Measurements from ENCODE around the gene CELF4.
"Not testable (repeated sequence)": the region's sequence is repeated elsewhere in the genome, so short reads cannot be mapped to it uniquely, and the experiment has no call there.

Gene CELF4

DNA sequence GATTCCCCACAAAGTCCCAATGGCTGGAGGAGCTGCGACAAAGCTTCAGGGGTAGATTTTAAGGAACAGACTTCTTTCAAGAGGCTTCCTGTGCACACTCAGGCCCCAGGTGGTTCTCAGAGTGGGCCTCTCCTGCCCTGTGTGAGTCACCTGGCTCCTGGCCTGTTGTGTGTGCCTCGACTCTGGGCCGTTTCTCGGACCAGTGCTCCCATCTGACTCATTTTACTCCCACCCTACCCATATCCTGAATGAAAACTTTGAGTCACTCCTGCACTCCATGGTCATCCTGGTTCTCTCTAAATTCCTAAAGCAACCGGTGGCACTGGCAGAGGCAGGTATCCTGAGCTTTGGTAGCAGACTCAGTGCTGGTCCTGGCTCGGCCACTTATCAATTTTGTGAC is 84.1 kb downstream of the CELF4 start:
- Mint-ChIP-seq H3K9me3 (no peaks in the 10 kb centered on the region), H3K27ac (no peak overlapping the region), H3K36me3 (ENCODE audit: low read depth) (no peaks in the 10 kb centered on the region), H3K4me1 (ENCODE audit: low read depth) (no peaks in the 10 kb centered on the region), H3K27me3 (peaks cover 39% of the 10 kb centered on the region), H3K4me3 (no peak overlapping the region)
- intact Hi-C loops (cut with micrococcal nuclease): no loop called here

DNA sequence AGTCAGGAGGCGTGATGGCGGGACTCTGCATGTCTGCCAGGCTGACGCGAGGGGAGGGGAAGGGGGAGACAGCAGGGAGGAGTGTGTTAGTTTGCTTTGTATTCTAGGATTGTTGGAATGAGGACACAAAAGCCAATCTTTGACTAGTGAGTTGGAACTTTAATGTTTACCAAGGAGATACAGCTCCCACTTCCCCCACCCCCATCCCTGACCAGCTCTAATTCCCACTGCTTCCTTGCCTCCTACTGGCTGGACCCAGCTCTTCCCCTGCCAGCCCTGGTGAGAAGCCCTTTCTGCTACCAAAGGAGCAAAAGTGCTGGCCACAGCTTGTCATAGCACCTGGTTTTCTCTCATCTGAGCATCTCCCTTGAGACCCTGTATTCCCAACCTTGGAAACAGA is 84.5 kb downstream of the CELF4 start:
- Mint-ChIP-seq H3K27me3 (peaks cover 35% of the 10 kb centered on the region), H3K36me3 (ENCODE audit: low read depth) (no peaks in the 10 kb centered on the region), H3K4me3 (no peak overlapping the region), H3K4me1 (ENCODE audit: low read depth) (no peaks in the 10 kb centered on the region), H3K9me3 (no peaks in the 10 kb centered on the region), H3K27ac (no peak overlapping the region)
- intact Hi-C loops (cut with micrococcal nuclease): no loop called here

DNA sequence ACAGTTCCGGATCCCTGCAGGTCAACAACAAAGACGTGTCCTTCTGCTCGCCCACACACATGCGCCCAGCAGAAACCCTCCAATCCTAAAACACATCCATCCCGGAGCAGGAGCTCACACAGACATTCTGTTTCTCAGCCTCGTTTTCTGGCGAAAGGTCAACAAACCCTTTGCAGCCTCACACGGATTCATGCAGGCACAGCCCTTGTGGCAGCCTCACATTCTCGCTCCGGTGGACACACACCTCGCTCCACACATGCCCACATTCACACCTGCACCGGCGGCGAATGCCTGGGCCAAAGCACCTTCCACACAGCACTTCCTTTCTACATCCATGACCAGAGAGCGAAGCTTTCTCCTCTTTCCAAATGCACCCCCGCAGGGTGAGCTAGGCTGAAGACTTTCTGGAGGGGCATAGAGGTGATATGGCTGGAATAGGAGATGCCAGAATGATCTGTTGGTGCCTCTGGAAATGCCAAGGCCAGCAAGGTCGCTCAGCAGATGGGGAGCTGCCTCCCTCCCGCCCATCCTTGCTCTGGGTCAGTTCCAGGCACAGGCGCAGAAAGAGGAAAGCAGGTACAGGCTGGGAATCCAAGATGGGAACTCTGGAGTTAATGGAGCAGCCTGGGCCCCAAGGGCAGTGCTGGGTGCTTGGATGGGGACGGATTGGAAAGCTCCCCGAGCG is 88.8 kb downstream of the CELF4 start:
- H3K36me3 Mint-ChIP-seq (ENCODE audit: low read depth): no peaks in the 10 kb centered on the region
- H3K27me3 Mint-ChIP-seq: peaks cover 5% of the 10 kb centered on the region
- no peaks in the 10 kb centered on the region for H3K4me1 Mint-ChIP-seq (ENCODE audit: low read depth)
- no peak overlapping the region for H3K27ac Mint-ChIP-seq
- H3K4me3 Mint-ChIP-seq: no peak overlapping the region
- H3K9me3 Mint-ChIP-seq: no peaks in the 10 kb centered on the region
- intact Hi-C loops (cut with micrococcal nuclease): no loop called here

GRCh38 chr18:37476182-37476581 is 89.4 kb downstream of the CELF4 start:
- no peak overlapping the region for H3K4me3 Mint-ChIP-seq
- intact Hi-C loops (cut with micrococcal nuclease): no loop called here
- no peak overlapping the region for H3K27ac Mint-ChIP-seq
- no peaks in the 10 kb centered on the region for H3K9me3 Mint-ChIP-seq
- H3K36me3 Mint-ChIP-seq (ENCODE audit: low read depth): no peaks in the 10 kb centered on the region
- peaks cover 4% of the 10 kb centered on the region for H3K27me3 Mint-ChIP-seq
- no peaks in the 10 kb centered on the region for H3K4me1 Mint-ChIP-seq (ENCODE audit: low read depth)

GRCh38 chr18:37473195-37473840 is 92.3 kb downstream of the CELF4 start:
- no peak overlapping the region for H3K4me3 Mint-ChIP-seq
- no peaks in the 10 kb centered on the region for H3K9me3 Mint-ChIP-seq
- intact Hi-C loops (cut with micrococcal nuclease): no loop called here
- H3K36me3 Mint-ChIP-seq (ENCODE audit: low read depth): no peaks in the 10 kb centered on the region
- no peaks in the 10 kb centered on the region for H3K4me1 Mint-ChIP-seq (ENCODE audit: low read depth)
- no peak overlapping the region for H3K27ac Mint-ChIP-seq
- no peaks in the 10 kb centered on the region for H3K27me3 Mint-ChIP-seq

DNA sequence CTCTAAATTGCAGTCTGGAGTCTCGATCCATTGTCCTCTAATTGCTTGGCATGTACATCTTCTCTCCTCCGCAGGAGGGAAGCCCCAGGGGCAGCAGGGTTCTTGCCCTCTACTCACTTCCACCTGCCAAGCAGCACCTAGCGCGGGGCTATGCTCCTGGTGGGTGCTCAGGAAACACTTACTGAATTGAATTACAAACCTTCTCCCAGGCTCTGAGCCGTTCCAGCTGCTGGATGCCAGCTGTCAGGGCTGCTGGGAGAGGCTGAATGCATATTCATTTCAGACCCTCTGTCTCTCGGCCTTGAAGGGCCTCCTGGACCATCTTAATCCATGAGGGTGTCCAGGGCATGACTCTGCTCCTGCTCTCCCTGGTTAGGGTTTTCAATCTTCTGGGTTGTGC is 94.0 kb downstream of the CELF4 start:
- Mint-ChIP-seq H3K27me3 (no peaks in the 10 kb centered on the region), H3K36me3 (ENCODE audit: low read depth) (no peaks in the 10 kb centered on the region), H3K4me1 (ENCODE audit: low read depth) (no peaks in the 10 kb centered on the region), H3K27ac (no peak overlapping the region), H3K9me3 (no peaks in the 10 kb centered on the region), H3K4me3 (no peak overlapping the region)
- intact Hi-C loops (cut with micrococcal nuclease): no loop called here

GRCh38 chr18:37470986-37471385 is 94.6 kb downstream of the CELF4 start:
- no peaks in the 10 kb centered on the region for H3K4me1 Mint-ChIP-seq (ENCODE audit: low read depth)
- intact Hi-C loops (cut with micrococcal nuclease): no loop called here
- no peaks in the 10 kb centered on the region for H3K36me3 Mint-ChIP-seq (ENCODE audit: low read depth)
- H3K27ac Mint-ChIP-seq: no peak overlapping the region
- no peak overlapping the region for H3K4me3 Mint-ChIP-seq
- no peaks in the 10 kb centered on the region for H3K27me3 Mint-ChIP-seq
- no peaks in the 10 kb centered on the region for H3K9me3 Mint-ChIP-seq

DNA sequence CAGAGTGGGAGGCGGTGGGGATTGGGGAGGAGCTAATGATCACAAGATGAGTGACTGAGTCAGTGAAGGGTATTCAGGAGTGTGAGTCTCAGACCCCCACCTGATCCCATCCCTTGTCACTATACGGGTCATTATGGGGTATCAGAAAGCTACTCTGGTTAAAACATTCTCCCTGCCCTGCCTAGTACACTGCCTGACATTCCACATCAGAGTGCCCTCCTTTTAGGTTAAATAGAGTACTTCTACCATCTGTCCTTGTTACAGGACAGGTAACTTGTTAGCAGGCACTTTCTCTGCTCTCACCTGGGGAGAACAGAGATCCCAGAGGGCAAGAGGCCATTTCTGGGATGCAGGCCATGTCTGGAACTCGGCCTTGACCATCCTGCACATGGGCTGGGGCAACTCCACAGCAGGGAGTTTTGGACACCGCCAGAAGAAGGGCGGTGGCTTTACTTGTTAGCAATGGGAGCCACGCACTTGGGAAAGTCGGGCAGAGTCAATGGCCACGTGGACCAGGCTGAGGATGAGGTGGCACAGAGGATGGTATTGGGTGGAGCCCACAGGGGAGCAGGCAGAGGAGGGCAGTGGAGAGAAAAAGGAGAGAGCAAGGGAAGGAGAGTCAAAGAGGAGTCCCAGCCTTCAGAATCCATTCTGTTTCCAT is 98.5 kb downstream of the CELF4 start:
- H3K27ac Mint-ChIP-seq: no peak overlapping the region
- no peaks in the 10 kb centered on the region for H3K4me1 Mint-ChIP-seq (ENCODE audit: low read depth)
- H3K4me3 Mint-ChIP-seq: no peak overlapping the region
- H3K27me3 Mint-ChIP-seq: peaks cover 4% of the 10 kb centered on the region
- intact Hi-C loops (cut with micrococcal nuclease): no loop called here
- no peaks in the 10 kb centered on the region for H3K36me3 Mint-ChIP-seq (ENCODE audit: low read depth)
- H3K9me3 Mint-ChIP-seq: no peaks in the 10 kb centered on the region

- Mint-ChIP-seq H3K27ac (no peak overlapping the region), H3K9me3 (no peaks in the 10 kb centered on the region), H3K4me3 (no peak overlapping the region), H3K4me1 (ENCODE audit: low read depth) (no peaks in the 10 kb centered on the region), H3K27me3 (peaks cover 4% of the 10 kb centered on the region), H3K36me3 (ENCODE audit: low read depth) (no peaks in the 10 kb centered on the region)
- intact Hi-C loops (cut with micrococcal nuclease): no loop called here
Measured at GRCh38 chr18:37465958-37466357, 99.6 kb downstream of the CELF4 start.

DNA sequence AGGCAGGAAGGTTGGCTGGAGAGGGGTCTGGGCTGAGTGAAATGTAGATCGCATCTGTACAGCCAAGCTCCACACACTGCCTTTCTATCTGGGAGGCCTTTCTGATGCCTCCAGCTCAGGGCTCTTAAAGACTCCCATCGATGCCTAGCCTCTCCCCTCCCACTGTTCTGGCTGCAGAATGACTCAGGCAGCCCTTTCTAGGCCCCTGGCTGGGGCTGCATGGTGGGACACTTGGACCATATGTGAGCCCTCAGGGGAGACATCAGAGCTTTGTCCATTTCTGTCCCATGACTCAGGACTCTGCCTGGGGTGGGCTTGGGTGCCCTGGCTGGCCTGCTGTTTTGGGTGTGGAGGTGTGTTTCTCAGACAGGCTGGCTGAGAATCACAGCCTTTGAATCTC is 101.3 kb downstream of the CELF4 start:
- no peaks in the 10 kb centered on the region for H3K9me3 Mint-ChIP-seq
- H3K36me3 Mint-ChIP-seq (ENCODE audit: low read depth): no peaks in the 10 kb centered on the region

DNA sequence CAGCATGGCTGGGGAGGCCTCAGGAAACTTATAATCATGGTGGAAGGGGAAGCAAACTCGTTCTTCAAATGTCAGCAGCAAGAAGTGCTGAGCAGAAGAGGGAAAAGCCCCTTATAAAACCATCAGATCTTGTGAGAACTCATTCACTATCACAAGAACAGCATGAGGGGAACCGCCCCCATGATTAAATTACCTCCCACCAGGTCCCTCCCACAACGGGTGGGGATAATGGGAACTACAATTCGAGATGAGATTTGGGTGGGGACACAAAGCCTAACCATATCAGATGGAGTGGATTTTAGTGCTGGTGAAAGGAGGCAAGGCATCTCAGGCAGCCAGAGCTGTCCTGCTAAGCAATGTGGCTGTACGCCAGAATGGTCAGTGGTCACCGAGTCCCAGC is 104.3 kb downstream of the CELF4 start:
- H3K4me3 Mint-ChIP-seq; H3K27me3 Mint-ChIP-seq; intact Hi-C loops (cut with micrococcal nuclease); H3K27ac Mint-ChIP-seq; H3K4me1 Mint-ChIP-seq (ENCODE audit: low read depth); H3K9me3 Mint-ChIP-seq; H3K36me3 Mint-ChIP-seq (ENCODE audit: low read depth): not testable (repeated sequence)

More for the DNA sequence above, 101.3 kb downstream of the CELF4 start:
- Mint-ChIP-seq H3K27ac (no peak overlapping the region), H3K27me3 (peaks cover 5% of the 10 kb centered on the region), H3K4me1 (ENCODE audit: low read depth) (no peaks in the 10 kb centered on the region), H3K4me3 (no peak overlapping the region)
- intact Hi-C loops (cut with micrococcal nuclease): no loop called here

DNA sequence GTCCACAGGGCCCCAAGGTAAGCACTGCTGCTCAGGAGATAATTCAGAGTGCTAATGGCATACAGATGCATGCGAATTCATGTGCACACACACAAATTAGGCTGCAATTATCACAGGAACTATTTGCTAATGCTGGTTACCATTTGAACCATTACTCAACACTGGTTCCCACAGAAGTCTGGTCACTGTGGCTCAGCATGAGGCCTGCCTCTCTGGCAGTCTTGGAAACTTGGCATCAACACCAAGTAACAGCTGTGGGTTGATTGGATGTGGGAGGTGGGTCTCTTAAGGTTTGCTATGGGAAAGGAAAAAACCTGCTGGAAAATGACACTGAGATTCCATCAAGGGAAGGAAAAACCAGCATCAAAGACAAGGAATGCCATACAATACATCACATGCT is 105.0 kb downstream of the CELF4 start:
- no peaks in the 10 kb centered on the region for H3K4me1 Mint-ChIP-seq (ENCODE audit: low read depth)
- H3K4me3 Mint-ChIP-seq: no peak overlapping the region
- H3K27ac Mint-ChIP-seq: no peak overlapping the region
- H3K27me3 Mint-ChIP-seq: peaks cover 6% of the 10 kb centered on the region
- H3K36me3 Mint-ChIP-seq (ENCODE audit: low read depth): no peaks in the 10 kb centered on the region
- intact Hi-C loops (cut with micrococcal nuclease): no loop called here
- no peaks in the 10 kb centered on the region for H3K9me3 Mint-ChIP-seq

GRCh38 chr18:37458697-37459096 is 106.9 kb downstream of the CELF4 start:
- H3K4me3 Mint-ChIP-seq: no peak overlapping the region
- peaks cover 5% of the 10 kb centered on the region for H3K27me3 Mint-ChIP-seq
- H3K4me1 Mint-ChIP-seq (ENCODE audit: low read depth): no peaks in the 10 kb centered on the region
- no peak overlapping the region for H3K27ac Mint-ChIP-seq
- no peaks in the 10 kb centered on the region for H3K36me3 Mint-ChIP-seq (ENCODE audit: low read depth)
- intact Hi-C loops (cut with micrococcal nuclease): no loop called here
- H3K9me3 Mint-ChIP-seq: no peaks in the 10 kb centered on the region

GRCh38 chr18:37457753-37458152 is 107.8 kb downstream of the CELF4 start:
- H3K36me3 Mint-ChIP-seq (ENCODE audit: low read depth): no peaks in the 10 kb centered on the region
- no peak overlapping the region for H3K4me3 Mint-ChIP-seq
- no peak overlapping the region for H3K27ac Mint-ChIP-seq
- H3K27me3 Mint-ChIP-seq: peaks cover 5% of the 10 kb centered on the region
- intact Hi-C loops (cut with micrococcal nuclease): no loop called here
- no peaks in the 10 kb centered on the region for H3K9me3 Mint-ChIP-seq
- H3K4me1 Mint-ChIP-seq (ENCODE audit: low read depth): no peaks in the 10 kb centered on the region
